Measurements from ENCODE around the gene GPR150. TPM values are rescaled to one million over a fixed set of nuclear protein-coding genes. Genes with fewer than 3 reads are reported as not detected.

Gene GPR150
- total and polyA plus RNA-seq, 2 experiments from 2014 or later: 0.10 to 0.21 TPM

DNA sequence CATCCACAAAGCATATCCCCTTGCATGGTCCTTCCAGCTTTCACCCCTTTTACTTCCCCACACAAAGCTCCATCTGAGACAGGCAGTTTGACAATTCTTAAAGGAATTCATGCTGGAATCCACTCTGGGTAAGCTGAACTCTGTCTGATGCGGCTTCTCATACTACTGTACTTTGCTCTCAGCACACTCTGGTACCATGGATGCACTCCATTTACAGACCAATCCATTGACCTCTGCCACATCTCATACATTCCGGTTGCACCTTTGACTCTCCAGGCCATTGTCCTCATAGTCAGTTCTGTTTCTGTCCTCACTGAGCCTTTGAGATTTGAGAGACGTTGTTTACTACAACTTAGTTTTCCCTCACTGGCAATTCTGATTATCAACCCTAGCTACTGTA, 50.7 kb downstream of the GPR150 start:
- H2AFZ ChIP-seq: no peak overlapping the region
- no peaks in the 10 kb centered on the region for H3K4me1 ChIP-seq (ENCODE audit: insufficient read depth)
- Mint-ChIP-seq H3K4me3 (no peak overlapping the region), H3K27me3 (ENCODE audit: insufficient read depth, low read depth, poor library complexity) (no peaks in the 10 kb centered on the region), H3K4me1 (no peaks in the 10 kb centered on the region), H3K27ac (no peak overlapping the region), H3K9me3 (no peaks in the 10 kb centered on the region), H3K36me3 (ENCODE audit: low read depth) (no peaks in the 10 kb centered on the region)
- no peaks in the 10 kb centered on the region for H4K20me1 ChIP-seq (replicated peaks; ENCODE audit: insufficient read depth)
- H3K4me3 ChIP-seq: no peak overlapping the region
- DNase-seq (ENCODE audit: low spot score): no peak
- H3K27ac ChIP-seq (ENCODE audit: low read depth): no peak overlapping the region
- TF ChIP-seq EZH2 (IDR thresholded peaks at IDR 0.05; ENCODE audit: low read depth, unreplicated experiment): no peak
- TF ChIP-seq, protein P1, sequence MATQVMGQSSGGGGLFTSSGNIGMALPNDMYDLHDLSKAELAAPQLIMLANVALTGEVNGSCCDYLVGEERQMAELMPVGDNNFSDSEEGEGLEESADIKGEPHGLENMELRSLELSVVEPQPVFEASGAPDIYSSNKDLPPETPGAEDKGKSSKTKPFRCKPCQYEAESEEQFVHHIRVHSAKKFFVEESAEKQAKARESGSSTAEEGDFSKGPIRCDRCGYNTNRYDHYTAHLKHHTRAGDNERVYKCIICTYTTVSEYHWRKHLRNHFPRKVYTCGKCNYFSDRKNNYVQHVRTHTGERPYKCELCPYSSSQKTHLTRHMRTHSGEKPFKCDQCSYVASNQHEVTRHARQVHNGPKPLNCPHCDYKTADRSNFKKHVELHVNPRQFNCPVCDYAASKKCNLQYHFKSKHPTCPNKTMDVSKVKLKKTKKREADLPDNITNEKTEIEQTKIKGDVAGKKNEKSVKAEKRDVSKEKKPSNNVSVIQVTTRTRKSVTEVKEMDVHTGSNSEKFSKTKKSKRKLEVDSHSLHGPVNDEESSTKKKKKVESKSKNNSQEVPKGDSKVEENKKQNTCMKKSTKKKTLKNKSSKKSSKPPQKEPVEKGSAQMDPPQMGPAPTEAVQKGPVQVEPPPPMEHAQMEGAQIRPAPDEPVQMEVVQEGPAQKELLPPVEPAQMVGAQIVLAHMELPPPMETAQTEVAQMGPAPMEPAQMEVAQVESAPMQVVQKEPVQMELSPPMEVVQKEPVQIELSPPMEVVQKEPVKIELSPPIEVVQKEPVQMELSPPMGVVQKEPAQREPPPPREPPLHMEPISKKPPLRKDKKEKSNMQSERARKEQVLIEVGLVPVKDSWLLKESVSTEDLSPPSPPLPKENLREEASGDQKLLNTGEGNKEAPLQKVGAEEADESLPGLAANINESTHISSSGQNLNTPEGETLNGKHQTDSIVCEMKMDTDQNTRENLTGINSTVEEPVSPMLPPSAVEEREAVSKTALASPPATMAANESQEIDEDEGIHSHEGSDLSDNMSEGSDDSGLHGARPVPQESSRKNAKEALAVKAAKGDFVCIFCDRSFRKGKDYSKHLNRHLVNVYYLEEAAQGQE (IDR thresholded peaks at IDR 0.05; ENCODE audit: unreplicated experiment): no peak
- no peak for ATAC-seq
- H3K36me3 ChIP-seq (ENCODE audit: insufficient read depth): no peaks in the 10 kb centered on the region
- H3K27me3 ChIP-seq (ENCODE audit: insufficient read depth): no peaks in the 10 kb centered on the region
- H3K4me2 ChIP-seq: no peak overlapping the region
- no peaks in the 10 kb centered on the region for H3F3A ChIP-seq (replicated peaks; ENCODE audit: low read depth)
- no peaks in the 10 kb centered on the region for H3K79me2 ChIP-seq (replicated peaks; ENCODE audit: insufficient read depth)
- H3K9me2 ChIP-seq (ENCODE audit: insufficient read depth): no peaks in the 10 kb centered on the region

Other genes with a start within 250 kb of the GPR150 start
- gene FAM81B, start 228.7 kb upstream of the GPR150 start, total RNA-seq (2014; rRNA removed; shearing (Covaris generic)): not detected in 2 replicates
- gene FAM81B, start 228.7 kb upstream of the GPR150 start, polyA plus RNA-seq (2016; fragmentation: Nextera tagmentation; extraction: Ambion mirVana): 0.40 TPM in 1 of 2 replicates, not detected in the other
- gene SKIC3, start 65.1 kb upstream of the GPR150 start, total RNA-seq (2014; rRNA removed; shearing (Covaris generic)): 65.3 and 75.1 TPM in 2 replicates
- gene SKIC3, start 65.1 kb upstream of the GPR150 start, polyA plus RNA-seq (2016; fragmentation: Nextera tagmentation; extraction: Ambion mirVana): 111 and 119 TPM in 2 replicates
- 23.2 and 25.1 TPM in 2 replicates for gene ARSK, start 65.0 kb upstream of the GPR150 start, total RNA-seq (2014; rRNA removed; shearing (Covaris generic))
- gene ARSK, start 65.0 kb upstream of the GPR150 start, polyA plus RNA-seq (2016; fragmentation: Nextera tagmentation; extraction: Ambion mirVana): 40.8 and 43.7 TPM in 2 replicates
- gene RFESD, start 26.7 kb downstream of the GPR150 start, total RNA-seq (2014; rRNA removed; shearing (Covaris generic)): 2.4 and 6.3 TPM in 2 replicates
- gene RFESD, start 26.7 kb downstream of the GPR150 start, polyA plus RNA-seq (2016; fragmentation: Nextera tagmentation; extraction: Ambion mirVana): 6.9 and 7.1 TPM in 2 replicates
- gene SPATA9, start 62.9 kb downstream of the GPR150 start, total RNA-seq (2014; rRNA removed; shearing (Covaris generic)): not detected in 2 replicates
- not detected in 2 replicates for gene SPATA9, start 62.9 kb downstream of the GPR150 start, polyA plus RNA-seq (2016; fragmentation: Nextera tagmentation; extraction: Ambion mirVana)
- gene RHOBTB3, start 111.2 kb downstream of the GPR150 start, total RNA-seq (2014; rRNA removed; shearing (Covaris generic)): 8.8 and 10.0 TPM in 2 replicates
- 13.4 and 15.7 TPM in 2 replicates for gene RHOBTB3, start 111.2 kb downstream of the GPR150 start, polyA plus RNA-seq (2016; fragmentation: Nextera tagmentation; extraction: Ambion mirVana)
- gene GLRX, start 202.6 kb downstream of the GPR150 start, total RNA-seq (2014; rRNA removed; shearing (Covaris generic)): 9.5 and 14.9 TPM in 2 replicates
- 42.2 and 42.9 TPM in 2 replicates for gene GLRX, start 202.6 kb downstream of the GPR150 start, polyA plus RNA-seq (2016; fragmentation: Nextera tagmentation; extraction: Ambion mirVana)